Lung (tissue), 12 donors: Measurements from ENCODE around the gene PHEX. TPM values are rescaled to one million over a fixed set of nuclear protein-coding genes. Genes with fewer than 3 reads are reported as not detected.

Experiments used
- ATAC-seq: fragments of 200-7000 bp; cut with Tn5 transposase; one replicate; pipeline ENCODE4 v1.9.1; 2020; ENCODE audit warnings: moderate number of reproducible peaks; ENCODE audit not compliant: insufficient read depth, low FRiP score
- DNase-seq, 3 donors: peaks; one replicate each; pipeline ENCODE4 v3.0.0-alpha.2; 2013 to 2017
- H3K27ac ChIP-seq, 2 donors: one replicate each; pipeline ENCODE4 v1.5.1; 2013; ENCODE audit warnings: mild to moderate bottlenecking in 2 of 2, moderate library complexity in 2 of 2, control low read depth in 1 of 2, inconsistent platforms in 1 of 2, low read depth in 1 of 2, low read length in 1 of 2
- H3K27me3 ChIP-seq, 3 donors: one replicate each; pipeline ENCODE4 v1.5.1; 2013; ENCODE audit warnings: low read length in 2 of 3; ENCODE audit not compliant: control insufficient read depth in 3 of 3, insufficient read depth in 3 of 3
- H3K36me3 ChIP-seq, 4 donors: one replicate each; pipeline ENCODE4 v1.5.1; 2013; ENCODE audit warnings: low read length in 4 of 4, mild to moderate bottlenecking in 1 of 4, moderate library complexity in 1 of 4; ENCODE audit not compliant: control insufficient read depth in 4 of 4, insufficient read depth in 4 of 4
- H3K4me1 ChIP-seq, 5 donors: one replicate each; pipeline ENCODE4 v1.5.1; 2013; ENCODE audit warnings: low read length in 5 of 5, mild to moderate bottlenecking in 2 of 5, moderate library complexity in 1 of 5; ENCODE audit not compliant: control insufficient read depth in 5 of 5, insufficient read depth in 5 of 5
- H3K4me3 ChIP-seq: one replicate; pipeline ENCODE4 v1.5.1; 2013; ENCODE audit warnings: mild to moderate bottlenecking, control low read depth, moderate library complexity
- H3K9ac ChIP-seq, 2 donors: one replicate each; pipeline ENCODE4 v1.5.1; 2013; ENCODE audit warnings: low read length in 2 of 2, control low read depth in 1 of 2; ENCODE audit not compliant: insufficient read depth in 1 of 2
- H3K9me3 ChIP-seq, 4 donors: one replicate each; pipeline ENCODE4 v1.5.1; 2013; ENCODE audit warnings: low read length in 3 of 4, mild to moderate bottlenecking in 1 of 4, moderate library complexity in 1 of 4; ENCODE audit not compliant: control insufficient read depth in 4 of 4, insufficient read depth in 3 of 4
- WGBS, 2 donors: extraction: QIAGEN DNeasy Blood & Tissue Kit; methylation state at CpG; one replicate each; pipeline ENCODE4 v1.1.7; 2013; 5-methylcytosine and 5-hydroxymethylcytosine counted together
- polyA plus RNA-seq, 2 donors: library from polyadenylated mRNA; stranded (reverse); fragments of 200-250 nt; gene quantifications; one replicate each; pipeline ENCODE4 v1.2.1, GENCODE V29; 2013
- total RNA-seq, 2 donors: library from RNA; depleted of rRNA in 1 of 2; stranded (reverse); fragments of >200 nt in 1 of 2; gene quantifications; one replicate each; pipeline ENCODE4 v1.2.1, GENCODE V29; 2014 to 2021
- TF ChIP-seq, protein P1 (sequence below): IDR thresholded peaks from 2 replicates; pipeline ENCODE4 v1.5.1; 2012; ENCODE audit warnings: mild to moderate bottlenecking; ENCODE audit errors: control extremely low read depth, extremely low read depth
- donor health status: control.
- donor health status: control.
- donor health status: Bipolar disorder and iron deficiency.
- donor health status: healthy.
- donor health status: DM: yes; HTN: yes; CAD: no.

Gene PHEX
- total and polyA plus RNA-seq, 4 donors = 0.59 to 15.4 (median 3.8) TPM

DNA sequence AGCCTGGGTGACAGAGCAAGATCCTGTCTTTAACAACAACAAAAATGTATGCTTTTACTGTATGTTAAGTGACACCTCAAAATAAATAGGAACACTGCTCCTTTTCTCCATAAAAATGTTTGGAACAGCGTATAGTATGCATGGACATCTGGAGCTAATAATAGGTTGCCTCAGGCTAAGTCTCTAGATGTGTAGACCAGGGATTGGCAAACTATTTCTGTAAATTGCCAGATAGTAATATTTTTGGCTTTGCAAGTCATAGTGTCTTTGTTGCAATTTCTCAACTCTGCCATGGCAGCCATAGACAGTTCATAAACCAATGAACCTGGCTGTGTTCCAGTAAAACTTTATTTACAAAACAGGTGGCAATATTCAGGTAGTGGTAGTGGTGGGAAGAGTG is 164.0 kb downstream of the PHEX start:
- no peak for ATAC-seq
- WGBS, 2 donors = 88 to 94% methylated on average over 1 of the region's 1 CpG
- H3K36me3 ChIP-seq = no peaks in the 10 kb centered on the region

DNA sequence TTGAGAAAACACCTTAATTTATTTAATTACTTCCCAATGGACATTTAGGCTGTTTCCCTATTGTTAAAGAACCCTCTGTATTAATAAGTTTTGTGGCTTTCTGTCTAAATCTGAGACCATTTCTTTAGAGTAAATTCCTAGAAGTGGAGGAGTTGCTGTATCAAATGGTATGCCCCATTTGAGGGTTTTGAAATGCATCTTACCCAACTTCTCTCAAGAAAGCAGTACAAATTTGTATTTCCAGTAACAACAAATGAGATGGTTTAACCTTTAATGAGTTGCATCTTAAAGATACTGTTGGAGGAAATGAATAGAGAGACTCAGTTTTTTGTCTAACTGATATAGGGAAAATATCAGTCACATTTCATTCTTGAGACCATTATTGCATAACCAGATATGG is 170.1 kb downstream of the PHEX start:
- H3K27ac ChIP-seq = no peak overlapping the region
- peaks cover 0 to 2% (median 0%) of the 10 kb centered on the region in 4 donors for H3K9me3 ChIP-seq
- no peak overlapping the region for H3K4me3 ChIP-seq
- DNase-seq (no peak), ATAC-seq (no peak)
- TF ChIP-seq, protein P1, sequence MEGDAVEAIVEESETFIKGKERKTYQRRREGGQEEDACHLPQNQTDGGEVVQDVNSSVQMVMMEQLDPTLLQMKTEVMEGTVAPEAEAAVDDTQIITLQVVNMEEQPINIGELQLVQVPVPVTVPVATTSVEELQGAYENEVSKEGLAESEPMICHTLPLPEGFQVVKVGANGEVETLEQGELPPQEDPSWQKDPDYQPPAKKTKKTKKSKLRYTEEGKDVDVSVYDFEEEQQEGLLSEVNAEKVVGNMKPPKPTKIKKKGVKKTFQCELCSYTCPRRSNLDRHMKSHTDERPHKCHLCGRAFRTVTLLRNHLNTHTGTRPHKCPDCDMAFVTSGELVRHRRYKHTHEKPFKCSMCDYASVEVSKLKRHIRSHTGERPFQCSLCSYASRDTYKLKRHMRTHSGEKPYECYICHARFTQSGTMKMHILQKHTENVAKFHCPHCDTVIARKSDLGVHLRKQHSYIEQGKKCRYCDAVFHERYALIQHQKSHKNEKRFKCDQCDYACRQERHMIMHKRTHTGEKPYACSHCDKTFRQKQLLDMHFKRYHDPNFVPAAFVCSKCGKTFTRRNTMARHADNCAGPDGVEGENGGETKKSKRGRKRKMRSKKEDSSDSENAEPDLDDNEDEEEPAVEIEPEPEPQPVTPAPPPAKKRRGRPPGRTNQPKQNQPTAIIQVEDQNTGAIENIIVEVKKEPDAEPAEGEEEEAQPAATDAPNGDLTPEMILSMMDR = no peak
- no peaks in the 10 kb centered on the region for H3K36me3 ChIP-seq
- no peak overlapping the region for H3K9ac ChIP-seq
- no peaks in the 10 kb centered on the region for H3K4me1 ChIP-seq
- H3K27me3 ChIP-seq = peaks cover 0 to 8% (median 1%) of the 10 kb centered on the region in 3 donors

More for the DNA sequence above, 164.0 kb downstream of the PHEX start:
- H3K9ac ChIP-seq = no peak overlapping the region
- TF ChIP-seq, protein P1 = no peak
- peaks cover 0 to 2% (median under 1%) of the 10 kb centered on the region in 4 donors for H3K9me3 ChIP-seq
- no peak overlapping the region for H3K4me3 ChIP-seq
- peaks cover 2 to 5% (median 3%) of the 10 kb centered on the region in 3 donors for H3K27me3 ChIP-seq
- no peak for DNase-seq
- H3K27ac ChIP-seq = no peak overlapping the region
- H3K4me1 ChIP-seq = no peaks in the 10 kb centered on the region

DNA sequence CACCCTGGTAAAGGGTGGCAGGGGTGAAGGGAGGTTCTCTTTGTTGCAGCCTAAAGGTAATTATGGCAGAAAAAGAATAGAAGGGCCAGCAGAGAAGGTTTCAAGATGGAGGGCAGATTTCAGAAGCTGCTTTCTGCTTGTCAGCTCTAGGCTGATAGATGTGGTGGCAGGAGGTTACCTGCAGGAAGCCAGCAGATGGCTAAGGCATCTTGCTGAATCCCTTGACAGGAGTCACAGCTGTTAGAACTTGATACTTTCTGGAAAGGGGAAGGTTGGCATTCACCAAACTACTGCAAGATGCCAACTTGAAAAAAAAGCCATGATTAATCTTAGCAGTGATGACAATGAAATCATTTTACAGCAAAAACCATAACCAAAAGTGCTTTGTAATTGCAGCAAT is 171.1 kb downstream of the PHEX start:
- Histone ChIP-seq H3K9ac (no peak overlapping the region), H3K27ac (no peak overlapping the region), H3K9me3 (peaks cover 0 to 2% (median 0%) of the 10 kb centered on the region in 4 donors), H3K36me3 (no peaks in the 10 kb centered on the region), H3K4me1 (no peaks in the 10 kb centered on the region), H3K27me3 (peaks cover 0 to 8% (median 0%) of the 10 kb centered on the region in 3 donors), H3K4me3 (no peak overlapping the region)
- TF ChIP-seq, protein P1 = no peak
- no peak for ATAC-seq
- no peak for DNase-seq

DNA sequence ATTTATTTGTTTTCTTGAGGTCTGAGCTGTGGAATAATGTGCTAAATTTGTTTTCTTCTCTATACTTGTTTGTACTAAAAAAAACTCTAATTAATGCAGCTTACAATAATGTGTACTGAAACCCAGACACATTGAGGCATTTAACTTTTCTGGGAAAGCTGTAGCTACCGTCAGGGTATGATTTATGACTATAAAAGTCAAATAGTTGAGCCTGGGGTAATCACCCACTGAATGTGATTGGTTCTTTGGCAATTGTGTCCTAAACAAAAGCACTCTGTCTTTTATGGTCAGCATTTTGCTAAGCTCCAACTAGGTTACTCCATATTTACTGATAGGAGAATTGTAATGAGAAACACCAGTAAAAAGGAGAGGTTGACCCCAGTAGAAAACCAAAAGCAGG is 174.7 kb downstream of the PHEX start:
- no peaks in the 10 kb centered on the region for H3K4me1 ChIP-seq
- H3K27me3 ChIP-seq = peaks cover 0 to 8% (median 0%) of the 10 kb centered on the region in 3 donors
- H3K27ac ChIP-seq = no peak overlapping the region
- H3K9me3 ChIP-seq = no peaks in the 10 kb centered on the region
- TF ChIP-seq, protein P1 = no peak
- ATAC-seq (no peak), DNase-seq (no peak)
- 63 to 84% methylated on average over 1 of the region's 1 CpG for WGBS, 2 donors
- no peak overlapping the region for H3K4me3 ChIP-seq
- H3K9ac ChIP-seq = no peak overlapping the region
- no peaks in the 10 kb centered on the region for H3K36me3 ChIP-seq
